GM12872 (cell line): ENCODE data around the gene EMP3.
A peak's percentile ranks its signal among the peaks of the same experiment; 100 is the strongest.

ENCODE experiments used
- CTCF ChIP-seq: IDR thresholded peaks from 3 replicates; pipeline ENCODE4 v1.5.1; 2011; ENCODE audit warnings: low read depth, mild to moderate bottlenecking, low read length, moderate library complexity; ENCODE audit not compliant: insufficient read depth

The EMP3 gene

GRCh38 chr19:48353677-48354076 lies 28.3 kb downstream of the EMP3 start:
- TF ChIP-seq CTCF, result no peak

GRCh38 chr19:48354332-48354992 lies 29.1 kb downstream of the EMP3 start:
- TF ChIP-seq CTCF, result no peak

GRCh38 chr19:48355365-48355954 lies 30.1 kb downstream of the EMP3 start:
- TF ChIP-seq CTCF, result no peak

- no peak for TF ChIP-seq CTCF
Measured at GRCh38 chr19:48359123-48359522, 33.8 kb downstream of the EMP3 start.

- no peak for TF ChIP-seq CTCF
Measured at GRCh38 chr19:48361912-48362311, 36.6 kb downstream of the EMP3 start.

- TF ChIP-seq CTCF, result 0 out of 3 replicates have a peak, but pooled peaks have one; percentile 2
Measured at GRCh38 chr19:48362716-48363499, 37.6 kb downstream of the EMP3 start.

GRCh38 chr19:48363500-48363809 lies 38.1 kb downstream of the EMP3 start:
- no peak for TF ChIP-seq CTCF
